NCI-H460 (cell line): ENCODE data around the gene ERAS. TPM values are rescaled to one million over a fixed set of nuclear protein-coding genes. Genes with fewer than 3 reads are reported as not detected.
"Not testable (repeated sequence)": the region's sequence is repeated elsewhere in the genome, so short reads cannot be mapped to it uniquely, and the experiment has no call there.

Source experiments
- DNase-seq: peaks from one replicate; pipeline ENCODE4 v3.0.0-alpha.2; 2016; ENCODE audit warnings: low read depth; ENCODE audit errors: extremely low read depth
- total RNA-seq: library from RNA; depleted of rRNA; stranded (reverse); fragments of >200 nt; shearing (Covaris generic); gene quantifications from 2 replicates; pipeline ENCODE4 v1.2.3, GENCODE V29; 2014

The ERAS gene
- total RNA-seq, 1 experiment from 2014 or later: 0.10 TPM

DNA sequence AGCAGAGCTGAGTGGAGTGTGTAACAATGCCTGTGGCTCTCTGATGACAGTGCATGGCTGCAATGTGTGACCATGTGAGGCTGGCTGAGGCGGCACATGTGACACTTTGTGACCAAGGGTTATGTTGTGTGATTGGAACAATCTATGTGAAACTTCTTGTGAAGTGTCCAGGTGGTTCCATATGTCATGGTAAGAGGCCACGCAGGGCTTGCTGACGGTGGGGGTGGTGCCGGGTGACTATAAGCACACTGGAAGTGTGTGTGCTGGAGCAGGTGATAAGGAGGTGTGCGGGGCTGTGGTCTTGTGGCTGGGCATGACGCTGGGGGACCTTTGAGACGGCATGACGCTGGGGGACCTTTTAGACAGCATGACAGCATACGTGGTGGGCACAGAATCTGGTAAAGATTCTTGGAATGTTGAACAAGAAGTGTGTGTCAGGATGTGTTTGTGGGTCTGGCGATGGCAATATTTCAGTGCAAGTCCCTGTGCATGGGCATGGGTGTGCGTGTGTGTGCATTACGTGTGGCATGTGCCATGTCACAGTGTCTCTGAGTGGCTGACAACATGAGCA lies 31.9 kb upstream of the ERAS start:
- DNase-seq: no peak

DNA sequence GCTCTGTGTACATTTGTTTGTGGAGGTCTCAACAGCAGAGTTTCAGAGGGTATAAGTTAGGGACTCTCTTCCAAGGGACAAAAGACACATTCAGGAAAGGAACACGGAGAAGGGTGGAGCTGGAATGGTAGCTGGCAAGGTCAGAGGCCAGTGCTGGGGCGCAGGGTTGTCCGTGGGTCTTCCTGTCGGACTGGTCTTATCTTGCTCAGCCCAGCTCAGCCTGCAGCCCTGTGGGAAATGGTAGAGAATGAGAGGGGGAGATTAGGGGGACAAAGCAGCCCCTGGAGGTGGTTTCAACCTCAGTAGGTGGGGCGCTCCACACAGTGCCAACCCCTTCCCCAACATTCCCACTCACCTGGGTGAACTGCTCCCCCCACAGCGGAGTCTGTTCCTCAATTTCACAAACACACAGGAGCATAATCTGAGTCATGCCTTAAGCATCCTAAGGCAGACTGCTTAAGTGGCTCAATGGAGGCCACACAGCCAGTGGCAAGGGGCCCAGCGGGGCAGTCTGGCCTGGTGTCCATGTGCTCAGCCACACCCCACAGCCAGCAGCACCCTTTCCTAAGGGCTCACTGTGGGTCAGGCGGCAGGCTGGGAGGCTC lies 31.3 kb upstream of the ERAS start:
- DNase-seq: no peak

DNA sequence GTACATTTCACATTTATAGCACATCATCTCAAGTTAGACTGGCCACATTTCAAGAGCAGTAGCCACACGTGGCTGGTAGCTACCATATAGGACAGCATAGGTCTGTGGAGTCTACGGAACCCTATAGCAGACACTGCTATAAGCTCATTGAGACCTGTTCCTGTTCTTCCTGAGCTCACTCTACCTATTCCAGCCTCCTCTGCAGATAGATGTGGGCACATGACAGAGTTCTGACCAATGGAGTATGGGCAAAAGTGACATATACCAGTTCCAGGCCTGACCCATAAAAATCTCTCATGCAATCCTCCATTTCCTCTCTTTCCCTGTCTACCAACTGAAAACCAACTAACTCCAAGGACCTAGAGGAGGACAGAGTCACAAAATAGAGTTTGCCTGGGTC lies 28.0 kb upstream of the ERAS start:
- DNase-seq: no peak

DNA sequence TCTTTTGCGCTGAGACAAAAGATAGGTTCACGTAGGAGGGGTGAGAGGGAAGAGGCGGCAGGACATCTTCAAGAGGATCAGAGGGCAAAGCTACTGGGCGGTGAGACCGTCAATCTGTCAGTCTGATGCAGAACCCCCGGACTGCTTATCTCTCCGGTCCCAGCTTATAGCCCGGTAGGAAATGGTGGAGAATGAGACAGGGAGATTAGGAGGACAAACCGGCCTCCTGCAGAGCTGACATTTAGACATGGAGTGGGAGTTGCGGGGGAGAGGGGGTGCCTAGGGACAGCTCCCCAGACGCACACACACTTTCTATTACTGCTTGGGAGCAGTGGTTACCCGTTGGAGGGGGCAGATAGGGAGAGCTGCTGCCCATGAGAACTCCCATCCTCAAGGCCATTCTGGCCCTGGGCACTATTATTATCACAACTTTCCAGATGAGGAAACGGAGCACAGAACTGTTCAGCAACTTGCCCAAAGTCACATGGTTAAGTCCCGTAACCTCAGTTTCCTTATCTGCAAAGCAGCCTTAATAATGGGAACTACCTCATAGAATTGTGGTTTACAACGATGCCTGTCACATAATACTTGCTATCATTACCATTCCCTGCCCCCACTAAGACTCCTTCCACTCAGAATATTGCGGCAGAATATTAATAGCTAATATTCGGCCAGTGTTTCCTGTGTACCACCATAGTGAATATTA lies 25.6 kb upstream of the ERAS start:
- DNase-seq: peak; percentile 1

DNA sequence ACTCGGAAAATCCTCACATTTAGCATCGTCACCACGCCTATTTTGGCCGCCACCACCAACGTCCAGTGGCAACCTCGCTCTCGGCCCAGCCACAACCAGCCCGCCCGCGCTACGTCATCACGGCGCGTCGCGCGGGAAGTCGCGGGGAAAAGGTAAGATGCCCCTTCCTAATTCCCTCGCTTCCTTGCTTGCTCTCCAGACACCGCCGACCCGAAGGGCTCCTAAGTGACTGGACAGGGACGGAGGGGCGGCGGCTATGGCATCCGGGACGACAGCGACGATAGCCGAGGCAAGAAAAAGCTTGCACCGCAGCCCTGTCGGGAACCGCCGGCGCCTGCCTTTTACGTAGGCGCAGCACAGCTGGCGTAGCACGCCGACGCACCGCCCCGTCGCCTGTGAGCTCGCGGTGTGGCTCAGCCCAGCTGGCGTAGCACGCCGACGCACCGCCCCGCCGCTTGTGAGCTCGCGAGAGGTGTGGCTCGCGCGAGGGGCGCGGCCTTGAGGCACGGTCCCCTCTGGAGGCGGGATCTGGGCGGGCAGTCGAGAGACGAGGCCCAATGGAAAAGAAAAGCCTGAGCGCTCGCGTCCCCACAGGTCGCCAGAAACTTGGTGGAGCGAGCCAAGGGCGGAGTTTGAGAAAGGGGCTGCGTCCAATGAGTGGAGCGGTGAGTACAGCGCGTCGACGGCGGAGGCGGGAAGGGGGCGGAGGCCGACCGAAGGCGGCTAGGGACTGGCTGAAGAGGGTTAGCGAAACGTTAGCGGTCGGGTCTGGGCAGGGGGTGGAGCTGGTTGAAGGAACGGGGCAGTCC lies 24.8 kb upstream of the ERAS start, which contains the start of gene HDAC6:
Gene HDAC6, plus strand, starts transcription at position 788 of the 809 bp plus-strand sequence. CDS start 626 bp downstream, outside the sequence.
- DNase-seq: peak; percentile 99

DNA sequence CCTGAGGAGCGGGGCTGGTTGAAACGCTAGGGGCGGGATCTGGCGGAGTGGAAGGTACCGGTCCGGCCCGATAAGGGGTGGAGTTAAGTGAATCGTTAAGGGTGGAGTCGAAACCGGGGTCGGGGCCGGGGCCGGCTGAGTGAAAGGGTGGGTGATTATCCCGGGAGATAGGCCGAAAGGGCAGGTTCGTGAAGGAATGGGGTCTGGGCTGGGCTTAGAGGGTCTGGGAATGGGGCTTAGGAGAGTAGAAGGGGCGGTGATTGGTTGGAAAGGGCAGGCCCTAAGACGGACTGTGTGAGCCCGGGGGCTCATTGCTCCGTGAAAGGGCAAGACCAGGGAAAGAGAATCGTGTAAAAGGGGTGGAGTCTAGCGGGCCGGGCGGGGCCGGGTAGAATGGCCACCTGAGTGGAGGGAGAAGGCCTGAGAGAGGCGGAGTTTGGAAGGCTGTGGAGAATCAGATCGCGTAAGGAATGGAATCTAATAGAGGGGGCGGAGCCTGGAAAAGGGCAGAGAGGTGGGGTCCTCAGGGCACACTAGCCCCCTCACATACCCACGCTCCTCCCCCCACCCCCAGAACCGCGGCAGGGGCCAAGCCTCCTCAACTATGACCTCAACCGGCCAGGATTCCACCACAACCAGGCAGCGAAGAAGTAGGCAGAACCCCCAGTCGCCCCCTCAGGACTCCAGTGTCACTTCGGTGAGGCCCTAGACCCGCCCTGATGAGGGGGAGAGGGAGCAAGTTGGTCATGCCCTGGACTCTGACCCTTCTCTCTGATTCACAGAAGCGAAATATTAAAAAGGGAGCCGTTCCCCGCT lies 24.0 kb upstream of the ERAS start:
- peak; percentile 86 for DNase-seq

DNA sequence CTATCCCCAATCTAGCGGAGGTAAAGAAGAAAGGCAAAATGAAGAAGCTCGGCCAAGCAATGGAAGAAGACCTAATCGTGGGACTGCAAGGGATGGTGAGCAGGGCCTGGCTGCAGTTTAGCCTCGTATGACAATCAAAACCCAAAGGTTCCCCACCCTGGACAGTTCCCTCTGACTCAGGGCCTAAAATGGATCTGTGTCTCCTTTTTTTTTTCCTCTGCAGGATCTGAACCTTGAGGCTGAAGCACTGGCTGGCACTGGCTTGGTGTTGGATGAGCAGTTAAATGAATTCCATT lies 23.5 kb upstream of the ERAS start:
- DNase-seq: no peak

DNA sequence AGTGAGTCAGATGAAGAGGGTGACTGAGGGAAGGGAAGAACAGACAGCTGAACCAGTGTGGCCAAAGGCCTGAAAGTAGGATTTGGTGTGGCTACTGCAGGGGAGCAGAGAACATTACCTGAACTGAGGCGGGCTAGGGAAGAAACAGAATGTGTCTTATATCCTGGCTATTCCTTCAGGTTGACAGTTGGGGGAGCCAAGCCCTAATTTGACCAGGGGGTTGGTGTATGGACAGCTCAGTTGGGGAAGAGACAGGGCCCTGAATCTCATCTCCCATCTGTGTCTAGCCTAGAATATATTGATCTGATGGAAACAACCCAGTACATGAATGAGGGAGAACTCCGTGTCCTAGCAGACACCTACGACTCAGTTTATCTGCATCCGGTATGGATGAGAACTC lies 20.2 kb upstream of the ERAS start:
- DNase-seq: peak; percentile 1

DNA sequence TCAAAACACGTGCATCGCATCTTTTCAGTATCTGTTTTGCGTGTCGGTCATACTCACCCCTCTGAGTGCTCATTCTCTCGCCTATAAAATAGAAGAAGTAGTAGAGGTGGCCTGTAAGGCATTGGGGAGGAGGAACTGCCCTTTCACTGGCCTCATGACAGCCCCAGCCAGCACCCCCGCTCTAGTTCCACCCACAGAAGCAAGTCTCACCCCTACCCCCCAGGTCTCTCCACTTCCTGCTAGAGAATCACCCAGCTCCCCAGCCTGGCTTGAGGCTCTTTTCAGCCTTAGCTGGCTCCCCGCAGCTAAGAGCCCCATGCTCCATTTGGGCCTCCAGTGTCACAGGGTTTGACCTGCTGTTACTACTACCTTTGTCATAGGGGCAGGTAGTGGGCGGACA lies 12.7 kb upstream of the ERAS start:
- no peak for DNase-seq

DNA sequence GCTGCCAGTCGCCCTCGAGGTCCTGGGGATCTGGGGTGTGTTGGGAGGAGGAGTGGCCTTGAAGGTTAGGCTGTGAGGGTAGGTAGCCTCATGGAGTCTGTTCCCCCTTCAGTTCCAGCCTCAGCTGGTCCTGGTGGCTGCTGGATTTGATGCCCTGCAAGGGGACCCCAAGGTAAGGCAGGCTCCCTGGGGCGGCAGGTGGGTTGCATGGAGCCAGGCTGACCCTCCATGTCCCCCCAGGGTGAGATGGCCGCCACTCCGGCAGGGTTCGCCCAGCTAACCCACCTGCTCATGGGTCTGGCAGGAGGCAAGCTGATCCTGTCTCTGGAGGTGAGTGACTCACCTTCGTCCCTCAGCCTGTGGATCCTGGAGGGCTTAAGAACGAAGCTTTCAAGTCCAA lies 11.6 kb upstream of the ERAS start:
- no peak for DNase-seq

DNA sequence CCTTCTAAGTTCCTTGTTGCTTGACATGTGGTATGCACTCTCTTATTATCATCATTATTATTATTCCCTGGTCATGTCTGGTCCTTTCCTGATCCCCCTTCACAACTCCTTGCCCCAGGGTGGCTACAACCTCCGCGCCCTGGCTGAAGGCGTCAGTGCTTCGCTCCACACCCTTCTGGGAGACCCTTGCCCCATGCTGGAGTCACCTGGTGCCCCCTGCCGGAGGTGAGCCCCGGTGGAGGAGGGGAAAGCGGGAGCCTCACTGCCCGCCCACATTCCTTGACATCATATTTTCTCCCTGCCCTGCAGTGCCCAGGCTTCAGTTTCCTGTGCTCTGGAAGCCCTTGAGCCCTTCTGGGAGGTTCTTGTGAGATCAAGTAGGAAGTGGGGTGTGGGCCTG lies 11.0 kb upstream of the ERAS start:
- no peak for DNase-seq

DNA sequence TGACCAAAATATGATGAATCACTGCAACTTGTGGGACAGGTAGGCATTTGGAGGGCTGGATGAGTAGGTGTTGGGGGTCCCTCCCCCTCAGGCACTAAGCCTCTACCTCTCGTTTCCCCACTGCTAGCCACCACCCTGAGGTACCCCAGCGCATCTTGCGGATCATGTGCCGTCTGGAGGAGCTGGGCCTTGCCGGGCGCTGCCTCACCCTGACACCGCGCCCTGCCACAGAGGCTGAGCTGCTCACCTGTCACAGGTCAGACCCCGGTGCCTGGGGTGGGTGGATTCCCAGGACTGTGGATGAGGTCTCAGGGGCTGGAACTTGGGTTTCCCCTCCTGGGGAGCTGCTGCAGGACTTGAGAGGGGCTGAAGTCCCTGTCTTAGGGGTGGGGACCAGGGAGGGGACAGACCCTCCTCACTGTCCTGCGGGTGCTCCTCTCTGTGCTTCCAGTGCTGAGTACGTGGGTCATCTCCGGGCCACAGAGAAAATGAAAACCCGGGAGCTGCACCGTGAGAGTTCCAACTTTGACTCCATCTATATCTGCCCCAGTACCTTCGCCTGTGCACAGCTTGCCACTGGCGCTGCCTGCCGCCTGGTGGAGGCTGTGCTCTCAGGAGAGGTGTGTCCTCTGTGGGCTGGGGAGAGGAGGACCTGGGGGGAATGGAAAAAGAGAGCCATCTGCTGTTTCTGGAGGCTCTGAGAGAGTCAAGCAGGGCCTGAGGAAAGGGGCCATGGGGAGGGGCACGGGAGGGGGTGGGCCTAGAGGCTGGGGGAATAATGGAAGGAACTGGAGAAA lies 10.1 kb upstream of the ERAS start:
- DNase-seq: no peak

DNA sequence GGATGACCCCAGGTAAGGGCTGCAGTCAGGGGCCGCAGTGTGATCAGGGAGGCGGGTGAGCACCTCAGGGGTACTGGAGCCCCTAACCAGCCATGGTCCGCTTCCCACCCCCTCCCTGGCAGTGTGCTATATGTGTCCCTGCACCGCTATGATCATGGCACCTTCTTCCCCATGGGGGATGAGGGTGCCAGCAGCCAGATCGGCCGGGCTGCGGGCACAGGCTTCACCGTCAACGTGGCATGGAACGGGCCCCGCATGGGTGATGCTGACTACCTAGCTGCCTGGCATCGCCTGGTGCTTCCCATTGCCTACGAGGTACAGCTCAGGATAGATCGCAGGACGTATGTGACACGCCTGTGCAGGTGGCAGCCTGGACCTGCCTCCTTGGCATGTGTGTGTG lies 8.2 kb upstream of the ERAS start:
- DNase-seq: no peak

DNA sequence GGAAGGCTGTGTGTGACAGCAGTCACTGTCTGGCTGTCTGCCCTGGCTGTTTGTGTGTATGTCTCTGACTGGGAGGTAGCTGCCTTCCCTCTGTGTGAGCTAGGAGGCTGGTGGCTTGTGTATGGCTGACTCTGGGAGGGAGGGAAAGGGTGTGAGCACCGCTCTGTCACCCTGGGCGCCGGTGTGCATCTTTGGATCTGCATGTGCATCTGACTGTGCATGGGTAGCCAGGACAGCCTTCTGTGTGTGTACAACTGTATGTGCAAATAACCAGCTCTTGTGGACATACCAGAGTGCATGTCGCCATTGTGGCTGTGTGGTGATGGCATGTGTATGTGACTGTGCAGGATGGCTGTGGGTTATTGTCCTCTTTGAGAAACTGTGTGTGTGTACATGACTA lies 7.4 kb upstream of the ERAS start:
- no peak for DNase-seq

DNA sequence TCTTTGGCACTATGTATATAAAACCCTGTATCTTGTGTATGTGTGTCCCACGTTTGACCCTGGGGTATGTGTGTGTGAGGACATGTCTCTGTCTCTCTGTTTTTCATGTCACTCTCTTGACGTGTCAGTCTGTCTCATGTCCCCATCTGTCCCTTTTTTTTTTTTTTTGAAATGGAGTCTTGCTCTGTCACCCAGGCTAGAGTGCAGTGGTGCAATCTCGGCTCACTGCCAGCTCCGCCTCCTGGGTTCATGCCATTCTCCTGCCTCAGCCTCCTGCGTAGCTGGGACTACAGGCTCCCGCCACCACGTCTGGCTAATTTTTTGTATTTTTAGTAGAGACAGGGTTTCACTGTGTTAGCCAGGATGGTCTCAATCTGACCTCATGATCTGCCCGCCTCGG lies 6.9 kb upstream of the ERAS start:
- DNase-seq: not testable (repeated sequence)

DNA sequence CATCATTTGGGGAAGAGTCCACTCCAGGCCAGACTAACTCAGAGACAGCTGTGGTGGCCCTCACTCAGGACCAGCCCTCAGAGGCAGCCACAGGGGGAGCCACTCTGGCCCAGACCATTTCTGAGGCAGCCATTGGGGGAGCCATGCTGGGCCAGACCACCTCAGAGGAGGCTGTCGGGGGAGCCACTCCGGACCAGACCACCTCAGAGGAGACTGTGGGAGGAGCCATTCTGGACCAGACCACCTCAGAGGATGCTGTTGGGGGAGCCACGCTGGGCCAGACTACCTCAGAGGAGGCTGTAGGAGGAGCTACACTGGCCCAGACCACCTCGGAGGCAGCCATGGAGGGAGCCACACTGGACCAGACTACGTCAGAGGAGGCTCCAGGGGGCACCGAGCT lies 3.3 kb upstream of the ERAS start:
- DNase-seq: no peak

DNA sequence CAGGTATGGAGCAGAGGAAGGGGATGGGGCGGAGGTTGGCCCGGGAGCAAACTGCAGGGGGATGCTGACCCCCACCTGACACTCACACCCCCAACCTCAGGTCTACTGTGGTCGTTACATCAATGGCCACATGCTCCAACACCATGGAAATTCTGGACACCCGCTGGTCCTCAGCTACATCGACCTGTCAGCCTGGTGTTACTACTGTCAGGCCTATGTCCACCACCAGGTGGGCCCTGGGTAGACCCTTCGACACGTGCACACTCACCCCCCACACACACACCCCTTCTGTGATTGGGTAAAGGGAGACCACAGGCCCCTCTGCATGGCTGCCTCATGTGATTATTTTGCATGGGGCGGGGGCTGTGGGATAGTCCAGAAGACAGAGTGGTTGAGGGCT lies 2.2 kb upstream of the ERAS start:
- DNase-seq: no peak

DNA sequence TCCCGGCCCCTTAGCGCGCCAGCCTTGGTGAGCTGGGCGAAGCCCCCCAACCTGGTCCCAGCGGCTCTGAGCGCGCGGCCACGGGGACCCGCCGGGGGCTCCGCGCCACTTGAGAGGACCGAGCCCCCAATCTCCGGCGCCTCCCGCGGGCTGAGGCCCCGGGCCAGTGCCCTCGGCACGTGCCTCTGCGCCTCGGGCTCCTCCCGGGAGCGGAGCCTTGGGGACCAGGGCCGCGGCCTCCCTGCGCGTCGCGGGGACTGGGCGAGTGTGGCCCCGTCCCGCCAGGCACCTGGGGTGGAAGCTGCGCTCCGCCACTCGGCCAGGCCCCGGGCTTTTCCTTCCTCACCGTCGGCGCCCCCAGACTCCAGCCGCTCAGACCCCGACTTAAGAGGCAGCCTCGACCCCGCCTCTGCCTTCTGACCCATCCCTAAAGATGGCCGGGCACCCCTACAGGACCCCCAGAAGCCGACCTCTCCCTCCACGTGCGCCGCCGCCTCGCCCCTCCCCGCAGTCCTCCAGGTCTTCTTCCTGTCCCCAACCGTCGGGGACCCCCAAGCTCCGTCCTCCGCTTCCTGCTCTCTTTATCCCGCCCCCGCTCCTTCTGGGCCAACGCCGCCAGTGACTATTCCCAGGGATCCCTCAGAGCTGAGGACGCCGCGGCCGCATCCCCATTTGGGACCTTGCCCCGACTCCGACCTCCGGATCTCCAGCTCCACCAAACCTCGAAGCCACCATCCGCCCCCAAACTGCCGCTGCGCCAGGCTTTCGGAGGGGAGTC lies 752 bp downstream of the ERAS start:
- DNase-seq: no peak

DNA sequence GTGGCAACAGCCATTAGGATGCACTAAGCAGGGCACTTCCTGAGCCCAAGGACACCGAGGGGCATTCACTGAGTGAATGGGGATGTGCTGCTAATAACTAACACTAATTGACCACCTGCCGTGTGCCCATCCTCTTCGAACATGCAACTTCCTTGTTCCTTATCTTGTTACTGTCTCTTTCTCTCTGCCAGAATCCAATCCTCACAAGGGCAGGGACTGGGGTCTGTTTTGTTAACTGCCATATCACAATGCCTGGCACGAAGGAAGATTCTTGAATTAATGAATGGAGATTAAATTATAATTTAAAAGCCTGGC lies 1.3 kb downstream of the ERAS start:
- DNase-seq: no peak
